Activated CD4-positive, alpha-beta T cell treated with anti-CD3 and anti-CD28 coated beads, Interleukin-2, amount 10 ng/mL, durations not matched to agents 24 days and 14 days (primary cell): ENCODE data around the gene KIF20B. TPM values are rescaled to one million over a fixed set of nuclear protein-coding genes. Genes with fewer than 3 reads are reported as not detected.
A peak's percentile ranks its signal among the peaks of the same experiment; 100 is the strongest.

ENCODE experiments used
- DNase-seq: peaks from one replicate; pipeline ENCODE4 v3.0.0; 2022
- H3K27ac Mint-ChIP-seq: one replicate; pipeline ENCODE4 v1.8.0; 2022; ENCODE audit warnings: mild to moderate bottlenecking, mixed read lengths
- H3K27me3 Mint-ChIP-seq: one replicate; pipeline ENCODE4 v1.8.0; 2022; ENCODE audit warnings: mixed read lengths
- H3K36me3 Mint-ChIP-seq: one replicate; pipeline ENCODE4 v1.8.0; 2022; ENCODE audit warnings: low read depth, mild to moderate bottlenecking, mixed read lengths
- H3K4me1 Mint-ChIP-seq: one replicate; pipeline ENCODE4 v1.8.0; 2021; ENCODE audit warnings: mixed read lengths
- H3K4me3 Mint-ChIP-seq: one replicate; pipeline ENCODE4 v1.8.0; 2022; ENCODE audit warnings: mild to moderate bottlenecking, moderate library complexity, mixed read lengths
- H3K9me3 Mint-ChIP-seq: one replicate; pipeline ENCODE4 v1.8.0; 2021; ENCODE audit warnings: mixed read lengths
- intact Hi-C: fragments of 100-400 bp; cut with micrococcal nuclease; formaldehyde crosslinking; loops from one replicate; pipeline ENCODE4 v1.15.1; 2023
- total RNA-seq: library from RNA; stranded (reverse); gene quantifications from 2 replicates; pipeline ENCODE4 v1.2.3, GENCODE V29; 2022

Gene KIF20B, protein sequence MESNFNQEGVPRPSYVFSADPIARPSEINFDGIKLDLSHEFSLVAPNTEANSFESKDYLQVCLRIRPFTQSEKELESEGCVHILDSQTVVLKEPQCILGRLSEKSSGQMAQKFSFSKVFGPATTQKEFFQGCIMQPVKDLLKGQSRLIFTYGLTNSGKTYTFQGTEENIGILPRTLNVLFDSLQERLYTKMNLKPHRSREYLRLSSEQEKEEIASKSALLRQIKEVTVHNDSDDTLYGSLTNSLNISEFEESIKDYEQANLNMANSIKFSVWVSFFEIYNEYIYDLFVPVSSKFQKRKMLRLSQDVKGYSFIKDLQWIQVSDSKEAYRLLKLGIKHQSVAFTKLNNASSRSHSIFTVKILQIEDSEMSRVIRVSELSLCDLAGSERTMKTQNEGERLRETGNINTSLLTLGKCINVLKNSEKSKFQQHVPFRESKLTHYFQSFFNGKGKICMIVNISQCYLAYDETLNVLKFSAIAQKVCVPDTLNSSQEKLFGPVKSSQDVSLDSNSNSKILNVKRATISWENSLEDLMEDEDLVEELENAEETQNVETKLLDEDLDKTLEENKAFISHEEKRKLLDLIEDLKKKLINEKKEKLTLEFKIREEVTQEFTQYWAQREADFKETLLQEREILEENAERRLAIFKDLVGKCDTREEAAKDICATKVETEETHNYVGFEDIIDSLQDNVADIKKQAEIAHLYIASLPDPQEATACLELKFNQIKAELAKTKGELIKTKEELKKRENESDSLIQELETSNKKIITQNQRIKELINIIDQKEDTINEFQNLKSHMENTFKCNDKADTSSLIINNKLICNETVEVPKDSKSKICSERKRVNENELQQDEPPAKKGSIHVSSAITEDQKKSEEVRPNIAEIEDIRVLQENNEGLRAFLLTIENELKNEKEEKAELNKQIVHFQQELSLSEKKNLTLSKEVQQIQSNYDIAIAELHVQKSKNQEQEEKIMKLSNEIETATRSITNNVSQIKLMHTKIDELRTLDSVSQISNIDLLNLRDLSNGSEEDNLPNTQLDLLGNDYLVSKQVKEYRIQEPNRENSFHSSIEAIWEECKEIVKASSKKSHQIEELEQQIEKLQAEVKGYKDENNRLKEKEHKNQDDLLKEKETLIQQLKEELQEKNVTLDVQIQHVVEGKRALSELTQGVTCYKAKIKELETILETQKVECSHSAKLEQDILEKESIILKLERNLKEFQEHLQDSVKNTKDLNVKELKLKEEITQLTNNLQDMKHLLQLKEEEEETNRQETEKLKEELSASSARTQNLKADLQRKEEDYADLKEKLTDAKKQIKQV (N-terminal part only)
- 55.0 and 55.6 TPM in 2 replicates for total RNA-seq

GRCh38 chr10:89701242-89702120 is at the start of gene KIF20B:
TSS of gene KIF20B (plus strand) at chr10:89701590. CDS start at chr10:89705295, 3,705 bp downstream.
- Mint-ChIP-seq H3K27ac (peak within 1 kb of the TSS; percentile 98), H3K4me1 (peaks cover 42% of the 10 kb centered on the region), H3K4me3 (peak within 1 kb of the TSS; percentile 95), H3K27me3 (no peaks in the 10 kb centered on the region), H3K36me3 (peaks cover 14% of the 10 kb centered on the region), H3K9me3 (no peaks in the 10 kb centered on the region)
- DNase-seq, result peak; percentile 99
- intact Hi-C loops, result loop anchor here (1.0 to 5.0 kb wide), 5 partner anchors 36 to 1170 kb away; partner anchors contain the start of genes IFIT5, PANK1 and RPP30

GRCh38 chr10:89651916-89652573 is 49.3 kb upstream of the KIF20B start:
- intact Hi-C loops, result no loop called here
- DNase-seq, result no peak
- H3K4me1 Mint-ChIP-seq, result no peaks in the 10 kb centered on the region
- H3K4me3 Mint-ChIP-seq, result no peak overlapping the region
- no peaks in the 10 kb centered on the region for H3K36me3 Mint-ChIP-seq
- no peak overlapping the region for H3K27ac Mint-ChIP-seq
- no peaks in the 10 kb centered on the region for H3K9me3 Mint-ChIP-seq
- peaks cover 14% of the 10 kb centered on the region for H3K27me3 Mint-ChIP-seq

DNA sequence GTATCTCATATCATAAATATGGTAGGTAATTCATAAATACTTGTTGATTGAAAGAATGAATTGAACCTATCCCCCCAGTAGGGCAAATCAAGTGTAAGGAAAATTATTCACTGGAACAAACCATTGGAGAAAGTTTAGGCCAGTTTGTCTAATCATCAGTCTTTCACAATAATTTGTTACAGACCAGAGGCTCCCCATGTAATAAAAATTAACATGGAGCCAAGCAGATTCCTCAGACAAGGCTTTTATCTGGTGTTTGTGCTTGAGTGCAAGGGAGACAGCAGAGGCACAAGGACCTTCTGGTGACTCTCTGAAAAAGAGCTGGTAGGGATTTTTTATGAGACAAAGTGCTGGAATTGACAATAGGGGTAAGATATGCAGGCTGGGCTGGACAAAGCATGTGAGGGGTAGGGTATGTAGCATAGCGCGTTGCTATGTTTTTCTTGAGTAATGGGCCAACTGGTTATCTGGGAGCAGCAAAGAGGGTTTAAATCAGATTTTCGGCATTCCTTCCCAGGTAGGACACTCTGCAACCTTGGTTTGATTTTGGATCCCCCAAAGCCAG is 48.5 kb upstream of the KIF20B start:
- H3K27ac Mint-ChIP-seq, result no peak overlapping the region
- no peaks in the 10 kb centered on the region for H3K4me1 Mint-ChIP-seq
- no peaks in the 10 kb centered on the region for H3K9me3 Mint-ChIP-seq
- intact Hi-C loops, result no loop called here
- no peak for DNase-seq
- H3K36me3 Mint-ChIP-seq, result no peaks in the 10 kb centered on the region
- peaks cover 6% of the 10 kb centered on the region for H3K27me3 Mint-ChIP-seq
- H3K4me3 Mint-ChIP-seq, result no peak overlapping the region

DNA sequence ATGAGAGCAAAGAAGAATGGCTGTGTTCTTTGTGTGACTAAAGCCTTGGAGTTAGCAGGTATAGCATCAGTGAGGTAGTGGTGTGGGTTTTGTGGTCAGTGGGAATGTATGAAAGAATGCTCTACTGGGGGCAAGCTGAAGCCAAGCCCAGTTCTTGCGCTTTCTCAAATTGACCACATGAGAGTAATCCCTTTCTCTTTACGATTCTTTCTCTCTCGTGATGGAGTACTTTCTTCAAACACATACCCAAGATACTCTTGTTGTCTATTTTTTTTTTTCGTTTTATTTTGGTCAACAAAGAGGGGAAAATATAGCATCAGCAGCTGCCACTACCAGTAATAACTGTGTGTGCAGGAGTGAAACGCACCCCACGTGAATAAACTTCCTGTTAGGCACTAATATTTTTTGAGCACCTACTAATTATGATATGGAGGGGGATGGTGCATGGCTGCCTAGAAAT is 48.0 kb upstream of the KIF20B start:
- Mint-ChIP-seq H3K4me1 (no peaks in the 10 kb centered on the region), H3K4me3 (no peak overlapping the region), H3K9me3 (no peaks in the 10 kb centered on the region), H3K36me3 (no peaks in the 10 kb centered on the region), H3K27ac (no peak overlapping the region), H3K27me3 (peaks cover 7% of the 10 kb centered on the region)
- no peak for DNase-seq
- intact Hi-C loops, result no loop called here

DNA sequence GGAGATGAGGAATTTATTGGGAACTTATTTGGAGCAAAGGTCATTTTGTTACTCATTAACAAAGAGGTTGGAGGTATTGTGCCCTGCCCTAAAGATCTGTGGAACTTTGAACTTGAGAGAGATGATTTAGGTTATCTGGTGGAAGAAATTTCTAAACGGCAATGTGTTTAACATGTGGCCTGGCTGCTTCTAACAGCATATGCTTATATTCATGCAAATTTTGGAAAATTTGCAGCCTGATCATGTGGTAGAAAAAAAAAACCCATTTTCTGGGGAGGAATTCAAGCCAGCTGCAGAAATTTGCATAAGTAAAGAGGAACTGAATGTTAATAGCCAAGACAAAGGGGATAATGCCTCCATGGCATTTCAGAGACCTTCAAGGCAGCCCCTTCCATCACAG is 45.7 kb upstream of the KIF20B start:
- Mint-ChIP-seq H3K27ac (no peak overlapping the region), H3K4me1 (no peaks in the 10 kb centered on the region), H3K4me3 (no peak overlapping the region), H3K36me3 (no peaks in the 10 kb centered on the region), H3K27me3 (peaks cover 6% of the 10 kb centered on the region), H3K9me3 (no peaks in the 10 kb centered on the region)
- intact Hi-C loops, result no loop called here
- peak; percentile 25 for DNase-seq

- intact Hi-C loops, result no loop called here
- no peak for DNase-seq
- no peak overlapping the region for H3K4me3 Mint-ChIP-seq
These were observed 44.1 kb upstream of the KIF20B start for GRCh38 chr10:89657302-89657701.

DNA sequence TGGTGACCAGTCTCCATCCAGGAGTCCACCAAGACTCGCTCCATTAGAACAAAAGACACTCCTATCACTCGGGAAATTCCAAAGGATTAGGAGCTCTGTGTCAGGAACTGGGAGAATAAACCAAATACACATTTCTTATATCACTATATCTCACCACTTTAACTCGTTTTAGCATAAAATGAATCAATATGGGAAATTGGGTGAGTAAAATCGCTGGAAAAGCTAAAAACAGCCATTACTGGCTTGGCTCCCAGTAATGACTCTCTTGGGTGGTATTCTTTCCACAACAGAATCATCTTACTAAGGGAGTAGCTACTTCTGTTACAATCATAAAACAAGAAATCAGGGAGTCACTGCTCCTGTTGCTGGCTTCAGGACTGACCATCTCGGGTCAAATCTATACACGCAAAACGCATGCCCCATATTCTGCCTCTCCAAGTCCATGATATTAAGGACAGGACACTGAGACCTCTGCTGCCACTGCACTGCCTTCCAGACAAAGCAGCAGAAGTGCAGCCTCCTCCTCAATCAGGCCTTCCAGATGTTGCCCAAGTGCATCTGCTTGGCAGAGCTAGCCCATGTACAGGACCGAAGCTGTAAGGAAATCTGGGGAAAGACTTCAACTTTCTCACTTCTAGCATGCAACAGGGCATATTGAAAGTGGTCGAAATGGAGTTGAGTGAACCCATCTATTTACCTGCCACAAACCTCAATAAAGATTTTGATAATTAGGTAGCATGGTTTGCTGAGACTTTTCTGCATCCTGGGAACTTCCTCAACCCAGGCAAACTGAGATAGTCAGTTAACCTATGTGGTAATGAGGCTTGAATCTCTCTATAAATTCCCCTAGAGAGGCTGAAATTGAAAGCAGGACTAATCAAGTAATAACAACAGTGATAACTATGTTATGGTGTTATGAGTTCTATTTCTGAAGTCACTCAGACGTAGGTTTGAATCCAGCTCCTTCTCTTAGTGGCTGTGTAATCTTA is 42.0 kb upstream of the KIF20B start:
- intact Hi-C loops, result no loop called here
- no peak for DNase-seq
- H3K4me1 Mint-ChIP-seq, result no peaks in the 10 kb centered on the region
- no peaks in the 10 kb centered on the region for H3K36me3 Mint-ChIP-seq
- no peaks in the 10 kb centered on the region for H3K9me3 Mint-ChIP-seq
- no peak overlapping the region for H3K4me3 Mint-ChIP-seq
- H3K27ac Mint-ChIP-seq, result no peak overlapping the region
- peaks cover 22% of the 10 kb centered on the region for H3K27me3 Mint-ChIP-seq

More at GRCh38 chr10:89657302-89657701, 44.1 kb upstream of the KIF20B start:
- Mint-ChIP-seq H3K9me3 (no peaks in the 10 kb centered on the region), H3K27ac (no peak overlapping the region), H3K4me1 (no peaks in the 10 kb centered on the region), H3K36me3 (no peaks in the 10 kb centered on the region), H3K27me3 (peaks cover 11% of the 10 kb centered on the region)

- DNase-seq, result no peak
These were observed 38.8 kb upstream of the KIF20B start for GRCh38 chr10:89662596-89662995.

DNA sequence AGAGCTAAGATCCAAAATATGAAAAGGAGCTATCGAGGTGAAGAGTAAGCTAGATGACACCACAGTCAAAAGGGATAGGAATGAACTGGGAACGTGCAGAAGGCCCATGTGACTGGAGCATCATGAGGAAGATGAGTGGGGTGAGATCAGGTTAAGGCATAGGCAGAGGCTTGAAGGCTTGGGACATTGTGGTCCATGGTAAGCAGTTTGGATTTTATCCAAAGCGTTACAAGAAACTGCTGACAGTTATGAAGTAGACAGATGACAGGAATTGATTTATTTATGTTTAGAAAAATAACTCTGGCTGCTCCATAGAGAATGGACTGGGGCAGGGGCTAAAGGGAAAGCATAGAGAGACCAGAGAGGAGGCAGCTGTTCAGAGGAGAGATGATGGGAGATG is 38.2 kb upstream of the KIF20B start:
- Mint-ChIP-seq H3K4me1 (no peaks in the 10 kb centered on the region), H3K27me3 (peaks cover 32% of the 10 kb centered on the region), H3K4me3 (no peak overlapping the region), H3K9me3 (no peaks in the 10 kb centered on the region), H3K27ac (no peak overlapping the region), H3K36me3 (no peaks in the 10 kb centered on the region)
- DNase-seq, result no peak
- intact Hi-C loops, result no loop called here

More at GRCh38 chr10:89662596-89662995, 38.8 kb upstream of the KIF20B start:
- Mint-ChIP-seq H3K27me3 (peaks cover 30% of the 10 kb centered on the region), H3K4me1 (no peaks in the 10 kb centered on the region), H3K4me3 (no peak overlapping the region), H3K9me3 (no peaks in the 10 kb centered on the region), H3K36me3 (no peaks in the 10 kb centered on the region), H3K27ac (no peak overlapping the region)
- intact Hi-C loops, result no loop called here

DNA sequence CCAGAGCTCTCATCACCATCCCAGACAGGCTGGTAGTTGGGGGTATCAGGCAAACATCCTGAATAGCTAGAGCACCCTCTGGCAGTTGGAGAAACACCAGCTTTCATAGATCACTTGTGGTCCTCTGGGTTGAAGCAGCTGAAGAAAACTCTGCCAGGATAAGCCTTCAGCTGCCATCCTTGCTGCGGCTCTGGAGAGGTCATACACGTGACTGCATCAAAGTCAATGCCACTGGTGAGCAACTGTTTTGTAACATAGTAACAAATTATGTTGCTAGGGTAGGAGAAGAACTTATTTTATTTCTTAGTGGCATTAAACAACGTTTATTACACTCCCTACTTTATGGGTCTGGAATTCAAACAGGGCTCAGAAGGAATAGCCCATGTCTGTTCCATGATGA is 37.2 kb upstream of the KIF20B start:
- no peaks in the 10 kb centered on the region for H3K36me3 Mint-ChIP-seq
- no peak overlapping the region for H3K4me3 Mint-ChIP-seq
- H3K27me3 Mint-ChIP-seq, result peaks cover 34% of the 10 kb centered on the region
- H3K4me1 Mint-ChIP-seq, result no peaks in the 10 kb centered on the region
- intact Hi-C loops, result no loop called here
- H3K27ac Mint-ChIP-seq, result no peak overlapping the region
- H3K9me3 Mint-ChIP-seq, result no peaks in the 10 kb centered on the region
- no peak for DNase-seq

DNA sequence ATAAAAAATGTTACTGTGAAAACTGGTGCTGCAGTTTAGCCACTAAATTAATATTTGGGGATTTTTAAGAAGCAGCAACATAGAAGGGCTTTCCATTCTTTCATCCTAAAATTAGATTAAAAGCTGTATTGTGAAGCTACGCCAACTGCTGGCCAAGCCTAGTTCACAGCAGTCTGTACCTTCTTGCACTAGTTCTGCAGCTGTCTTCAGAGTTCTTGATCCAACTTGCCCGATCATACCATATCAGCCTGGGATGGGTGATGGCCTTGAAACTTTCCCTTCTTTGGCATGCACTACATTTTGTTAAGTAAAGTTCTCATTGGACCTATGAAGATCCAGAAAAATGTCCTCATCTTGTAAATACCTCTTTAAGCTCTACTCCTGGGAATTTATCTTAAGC is 36.1 kb upstream of the KIF20B start:
- no peak for DNase-seq
- intact Hi-C loops, result no loop called here
- H3K27ac Mint-ChIP-seq, result no peak overlapping the region
- no peak overlapping the region for H3K4me3 Mint-ChIP-seq
- H3K9me3 Mint-ChIP-seq, result no peaks in the 10 kb centered on the region
- no peaks in the 10 kb centered on the region for H3K4me1 Mint-ChIP-seq
- peaks cover 38% of the 10 kb centered on the region for H3K27me3 Mint-ChIP-seq
- H3K36me3 Mint-ChIP-seq, result no peaks in the 10 kb centered on the region
